HG02981 (cell line): ENCODE data around the gene LMOD2.

Source experiments
- ATAC-seq: cut with Tn5 transposase; IDR thresholded peaks from one replicate; pipeline ENCODE4 v1.9.1; 2021; ENCODE audit warnings: mild to moderate bottlenecking, moderate library complexity; ENCODE audit not compliant: unreplicated experiment

LMOD2 gene

GRCh38 chr7:123637878-123638277 is 17.8 kb upstream of the LMOD2 start:
- ATAC-seq = no peak

- ATAC-seq = no peak
These were observed 16.0 kb upstream of the LMOD2 start for GRCh38 chr7:123639631-123640030.

GRCh38 chr7:123640583-123640982 is 15.1 kb upstream of the LMOD2 start:
- ATAC-seq = no peak

DNA sequence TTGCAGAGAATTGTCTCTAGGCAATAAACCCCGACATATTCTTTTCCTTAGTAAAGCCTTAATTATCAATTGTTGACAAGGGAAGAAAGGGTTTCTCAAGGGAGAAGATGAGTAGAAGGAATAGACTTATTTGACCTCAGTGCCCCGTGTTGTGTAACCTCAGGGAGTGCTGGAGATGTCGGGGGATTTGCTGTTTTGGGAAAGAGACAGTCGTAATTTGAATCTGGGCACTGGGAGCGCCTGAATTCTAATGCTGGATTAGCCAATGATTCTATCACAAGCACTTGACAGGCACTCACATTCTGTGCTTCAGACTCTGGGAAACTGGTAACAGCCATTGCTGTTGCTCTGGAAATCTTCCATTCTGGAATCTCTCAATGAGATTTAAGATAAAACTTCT is 13.8 kb upstream of the LMOD2 start:
- no peak for ATAC-seq

DNA sequence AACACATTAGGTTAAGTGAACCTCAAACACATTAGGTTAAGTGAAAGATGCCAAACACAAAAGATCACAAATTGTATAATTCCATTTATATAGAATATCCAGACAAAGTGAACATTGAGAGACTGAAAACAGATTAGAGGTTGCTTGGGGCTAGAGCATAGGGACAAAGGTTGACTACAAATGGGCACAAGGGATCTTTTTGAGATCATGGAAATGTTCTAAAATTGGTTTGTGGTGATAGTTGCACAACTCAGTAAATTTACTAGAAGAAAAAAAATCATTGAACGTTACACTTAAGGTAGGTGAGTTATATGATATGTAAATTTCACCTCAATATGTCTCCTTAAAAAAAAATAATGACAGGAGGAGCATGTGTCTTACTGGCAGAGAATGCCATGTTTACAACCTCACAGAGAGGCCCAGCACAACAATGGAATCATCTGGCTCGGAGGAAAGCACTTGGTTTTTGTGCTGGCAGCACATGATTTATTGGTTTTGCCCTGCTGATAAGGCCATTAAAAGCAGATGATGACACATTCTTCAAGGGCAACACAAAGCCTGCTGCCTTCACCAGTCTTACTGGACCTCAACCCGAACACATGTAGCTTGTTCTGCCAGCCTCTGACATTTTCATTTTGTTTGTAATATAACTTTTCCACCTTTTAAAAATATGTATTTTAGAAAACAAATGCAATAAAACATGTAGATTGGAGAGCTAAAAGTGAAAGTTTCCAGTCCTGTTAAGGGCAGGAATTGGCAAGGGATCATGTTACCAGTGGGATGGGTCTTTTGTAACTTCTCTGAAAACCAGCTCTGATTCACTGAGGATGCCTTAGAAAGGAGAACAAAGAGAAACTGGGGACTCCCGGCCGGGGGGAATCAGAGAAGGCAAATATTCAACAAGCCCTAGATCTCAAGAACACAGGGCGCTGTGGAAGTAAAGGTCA is 11.9 kb upstream of the LMOD2 start:
- ATAC-seq = no peak

GRCh38 chr7:123645516-123645915 is 10.2 kb upstream of the LMOD2 start:
- ATAC-seq = no peak

GRCh38 chr7:123647106-123647730 is 8.4 kb upstream of the LMOD2 start:
- no peak for ATAC-seq

GRCh38 chr7:123649964-123650363 is 5.7 kb upstream of the LMOD2 start:
- no peak for ATAC-seq

GRCh38 chr7:123650595-123650994 is 5.1 kb upstream of the LMOD2 start:
- no peak for ATAC-seq

DNA sequence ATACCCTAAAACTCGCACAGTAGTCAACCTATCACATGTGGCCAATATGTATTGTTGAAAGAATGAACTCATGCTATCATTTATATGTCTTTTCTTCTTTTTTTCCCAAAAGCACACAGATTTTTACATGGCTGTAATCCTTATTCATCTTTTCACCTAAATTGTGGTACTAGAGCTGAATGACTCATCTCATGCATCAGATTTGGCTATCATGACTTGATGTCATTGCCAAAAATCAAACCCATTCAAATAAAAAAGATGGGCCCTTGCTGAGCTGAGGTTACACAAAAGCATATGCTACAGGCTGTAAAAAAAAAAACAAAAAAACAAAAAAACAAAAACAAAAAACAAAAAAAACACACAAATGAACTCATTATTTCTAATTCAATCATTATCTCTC is 3.3 kb upstream of the LMOD2 start:
- ATAC-seq = no peak

GRCh38 chr7:123653162-123653561 is 2.5 kb upstream of the LMOD2 start:
- no peak for ATAC-seq

DNA sequence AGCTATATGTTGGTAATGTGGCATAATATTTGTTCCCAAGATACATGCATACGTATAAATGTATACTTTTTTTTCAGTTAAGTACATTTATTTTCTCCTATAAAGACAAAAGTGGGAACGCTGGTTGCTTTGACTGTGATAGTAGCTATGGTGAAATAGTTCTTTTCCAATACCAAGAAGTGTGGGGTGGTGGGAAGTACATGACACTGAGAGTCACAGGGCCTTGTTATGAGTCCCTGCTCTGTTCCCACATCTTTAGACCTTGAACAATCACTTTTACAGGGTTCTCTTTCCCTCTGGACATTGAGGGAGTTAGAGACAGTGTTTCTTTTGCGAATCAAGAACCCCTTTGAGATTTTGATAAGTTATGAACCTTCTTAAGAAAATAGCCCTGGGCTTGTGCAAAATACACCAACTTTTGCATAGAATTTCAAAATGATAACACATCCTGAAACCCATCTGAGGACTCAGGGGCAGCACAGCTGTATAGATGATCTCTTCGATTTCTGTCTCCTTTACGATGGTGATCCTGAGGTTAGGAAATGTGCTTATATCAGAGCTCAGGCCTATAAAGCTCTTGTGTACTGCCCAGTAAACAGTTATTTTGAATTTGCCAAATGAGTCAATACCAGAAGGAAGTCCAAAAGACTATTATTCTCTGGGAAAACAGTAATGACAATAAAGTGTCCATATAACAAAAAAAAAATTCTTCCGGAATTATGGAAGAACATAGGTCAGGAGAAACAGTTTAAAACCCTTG is 1.1 kb downstream of the LMOD2 start:
- ATAC-seq = no peak

DNA sequence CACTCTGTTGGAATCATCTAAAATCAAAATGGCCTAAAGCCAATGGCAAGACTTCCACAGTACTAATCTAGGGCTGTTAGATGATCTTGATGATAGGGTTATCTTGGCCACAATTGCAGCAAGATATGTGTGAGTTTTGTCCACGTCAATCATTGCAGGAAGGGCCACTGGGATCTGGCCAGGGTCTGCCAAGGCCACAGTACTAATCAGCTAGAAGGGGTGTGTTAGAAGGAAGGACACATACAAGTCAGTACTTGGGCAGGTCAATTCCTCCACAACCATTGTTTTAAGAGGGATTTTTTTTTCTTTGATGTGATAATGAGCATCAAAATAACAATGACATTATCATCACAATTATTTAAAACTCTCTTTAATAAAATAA is 1.6 kb downstream of the LMOD2 start:
- ATAC-seq = no peak

- no peak for ATAC-seq
These were observed 2.4 kb downstream of the LMOD2 start for GRCh38 chr7:123658023-123658422.

DNA sequence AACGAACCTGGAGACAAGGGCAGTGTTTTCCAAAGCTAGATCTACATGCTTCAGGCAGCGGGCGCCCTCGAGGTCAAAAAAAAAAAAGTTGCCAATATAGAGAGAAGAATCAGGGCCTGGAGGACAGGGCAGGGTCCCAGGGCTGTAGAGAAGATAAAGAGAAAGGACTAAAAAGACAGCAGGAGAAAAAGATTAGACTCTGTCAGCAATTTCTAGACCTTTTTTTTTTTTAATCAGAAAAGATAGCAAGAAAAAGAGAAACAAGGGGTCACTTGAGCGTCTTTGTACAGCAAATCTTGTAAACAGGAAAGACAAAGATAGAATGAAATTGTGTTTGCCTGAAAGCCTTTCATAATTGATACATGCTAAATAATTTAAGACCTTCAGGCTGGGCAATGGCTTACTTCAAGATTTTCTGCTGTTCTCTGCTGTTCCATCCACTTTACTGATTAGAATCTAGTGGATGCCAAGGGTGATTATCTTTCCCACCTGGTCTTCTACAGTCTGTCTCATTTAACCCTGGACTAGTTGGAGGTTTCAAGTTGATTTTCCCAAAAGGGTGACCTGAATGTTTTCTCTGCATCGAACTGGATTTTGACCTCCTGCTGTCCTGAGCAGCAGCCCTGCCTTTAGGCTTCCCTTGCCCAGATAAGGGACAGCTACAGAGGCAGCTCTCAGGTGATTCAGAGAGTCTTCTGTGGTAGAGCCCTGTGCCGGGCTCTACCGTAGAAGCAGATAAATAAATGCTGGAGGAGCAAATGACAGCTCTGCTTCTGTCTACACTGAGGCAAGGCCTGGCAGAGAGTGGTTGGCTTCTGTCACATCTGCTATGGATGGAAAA is 5.1 kb downstream of the LMOD2 start:
- no peak for ATAC-seq

DNA sequence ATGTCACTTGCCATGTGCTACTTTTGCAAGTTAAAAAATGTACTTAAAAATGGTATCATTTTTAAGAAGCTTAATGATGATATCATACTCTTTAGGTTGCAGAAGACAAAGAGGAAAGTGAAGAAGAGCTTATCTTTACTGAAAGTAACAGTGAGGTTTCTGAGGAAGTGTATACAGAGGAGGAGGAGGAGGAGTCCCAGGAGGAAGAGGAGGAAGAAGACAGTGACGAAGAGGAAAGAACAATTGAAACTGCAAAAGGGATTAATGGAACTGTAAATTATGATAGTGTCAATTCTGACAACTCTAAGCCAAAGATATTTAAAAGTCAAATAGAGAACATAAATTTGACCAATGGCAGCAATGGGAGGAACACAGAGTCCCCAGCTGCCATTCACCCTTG is 6.1 kb downstream of the LMOD2 start:
- no peak for ATAC-seq

DNA sequence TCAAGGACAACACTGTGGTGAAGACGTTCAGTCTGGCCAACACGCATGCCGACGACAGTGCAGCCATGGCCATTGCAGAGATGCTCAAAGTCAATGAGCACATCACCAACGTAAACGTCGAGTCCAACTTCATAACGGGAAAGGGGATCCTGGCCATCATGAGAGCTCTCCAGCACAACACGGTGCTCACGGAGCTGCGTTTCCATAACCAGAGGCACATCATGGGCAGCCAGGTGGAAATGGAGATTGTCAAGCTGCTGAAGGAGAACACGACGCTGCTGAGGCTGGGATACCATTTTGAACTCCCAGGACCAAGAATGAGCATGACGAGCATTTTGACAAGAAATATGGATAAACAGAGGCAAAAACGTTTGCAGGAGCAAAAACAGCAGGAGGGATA is 6.6 kb downstream of the LMOD2 start:
- no peak for ATAC-seq

GRCh38 chr7:123662755-123663154 is 7.1 kb downstream of the LMOD2 start:
- ATAC-seq = no peak

DNA sequence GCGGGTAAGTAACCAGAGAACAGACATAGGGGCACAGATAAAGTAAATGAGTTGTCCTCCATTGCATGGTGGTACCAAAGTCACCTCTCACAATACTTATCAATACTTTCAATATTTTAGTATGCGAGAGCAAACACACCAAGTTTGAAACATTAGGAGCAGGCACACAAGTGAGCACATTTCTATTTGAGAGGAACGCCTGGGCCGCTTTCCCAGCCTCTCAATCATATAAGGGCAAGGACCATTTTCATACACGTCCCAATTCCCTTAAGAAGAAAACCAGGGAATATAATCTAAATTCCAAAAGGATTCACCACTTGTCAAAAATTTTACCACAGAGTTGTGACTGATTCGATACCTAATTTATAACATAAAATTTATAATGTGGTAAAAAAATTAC is 7.5 kb downstream of the LMOD2 start:
- ATAC-seq = no peak

DNA sequence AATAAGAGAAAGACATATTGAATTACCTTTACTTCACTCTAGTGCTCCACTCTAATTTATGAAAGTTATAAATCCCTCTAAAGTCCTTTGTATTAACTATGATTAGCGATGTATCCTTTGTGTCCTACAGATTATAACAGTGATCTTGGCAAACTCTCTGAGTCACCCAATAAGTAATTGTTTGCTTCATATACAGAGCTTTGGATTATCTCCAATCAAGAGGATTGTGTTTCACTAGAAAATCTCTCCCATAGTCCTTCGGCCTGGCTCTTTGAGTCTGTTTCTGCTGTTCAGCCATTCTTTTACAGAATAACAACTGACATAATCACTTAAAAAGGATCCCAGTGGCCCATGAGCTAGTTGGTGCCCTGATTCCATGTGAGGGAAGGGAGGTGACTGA is 9.5 kb downstream of the LMOD2 start:
- ATAC-seq = no peak

DNA sequence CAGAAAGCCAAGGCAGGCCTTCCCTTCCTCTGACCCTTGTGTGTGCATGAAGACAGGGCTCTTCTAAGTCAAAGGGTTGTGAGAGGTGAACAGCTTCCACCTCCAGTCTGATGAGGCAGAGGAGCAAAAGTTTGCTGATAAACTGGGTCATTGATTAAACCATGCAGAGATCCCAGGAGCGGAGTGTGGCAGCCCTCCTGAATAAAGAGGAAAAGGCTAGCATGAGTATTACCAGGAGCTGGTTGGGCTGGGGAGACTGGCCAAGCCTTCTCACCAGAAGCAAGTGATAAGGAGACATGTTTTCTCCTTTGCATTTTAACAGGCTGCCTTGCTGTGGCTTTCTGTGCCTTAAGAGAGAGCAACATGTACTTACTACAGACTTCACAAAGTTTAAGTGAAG is 10.2 kb downstream of the LMOD2 start:
- ATAC-seq = no peak
